Thoracic aorta (tissue), 2 donors: Measurements from ENCODE around the gene CACNA1F. TPM values are rescaled to one million over a fixed set of nuclear protein-coding genes. Genes with fewer than 3 reads are reported as not detected.

Source experiments
- ATAC-seq: fragments of 150-250 bp; one replicate; pipeline ENCODE4 v1.8.0; 2017; ENCODE audit warnings: low read depth; ENCODE audit not compliant: insufficient number of reproducible peaks, low FRiP score
- DNase-seq: peaks from one replicate; pipeline ENCODE4 v3.0.0-alpha.2; 2020; ENCODE audit warnings: low spot score
- H3K27ac ChIP-seq, 2 donors: fragments of 200-600 bp; sonication (generic); 1 replicate in 1 of 2; 2 replicates in 1 of 2; pipeline ENCODE4 v1.5.1; 2016; ENCODE audit warnings: mild to moderate bottlenecking in 2 of 2, moderate library complexity in 2 of 2
- H3K27me3 ChIP-seq: fragments of 200-600 bp; sonication (generic); replicated peaks from 2 replicates; pipeline ENCODE4 v1.6.0; 2016; ENCODE audit warnings: mild to moderate bottlenecking; ENCODE audit not compliant: insufficient read depth
- H3K36me3 ChIP-seq: fragments of 200-600 bp; sonication (generic); one replicate; pipeline ENCODE4 v1.5.1; 2016
- H3K4me1 ChIP-seq, 2 donors: fragments of 200-600 bp; sonication (generic); 1 replicate in 1 of 2; 2 replicates in 1 of 2; pipeline versions ENCODE4 v1.5.1 to v1.6.0; 2016; ENCODE audit warnings: low read depth in 2 of 2, mild to moderate bottlenecking in 1 of 2; ENCODE audit not compliant: control insufficient read depth in 1 of 2
- H3K4me3 ChIP-seq: fragments of 200-600 bp; sonication (generic); 2 replicates; pipeline ENCODE4 v1.5.1; 2016; ENCODE audit warnings: mild to moderate bottlenecking
- H3K9me3 ChIP-seq: fragments of 200-600 bp; sonication (generic); 2 replicates; pipeline ENCODE4 v1.5.1; 2016
- total RNA-seq, 2 donors: library from RNA; depleted of rRNA; stranded (reverse); fragments of >200 nt; gene quantifications; one replicate each; pipeline versions ENCODE4 v1.1.0 to v1.2.3, GENCODE V29; 2016
- TF ChIP-seq, protein P1 (sequence below): fragments of 200-600 bp; sonication (generic); IDR thresholded peaks from one replicate; pipeline ENCODE4 v1.5.1; 2019; ENCODE audit warnings: antibody characterized with exemption

Gene CACNA1F
- total RNA-seq, 2 donors from 2014 or later: 0.81 TPM; not detected in 1

DNA sequence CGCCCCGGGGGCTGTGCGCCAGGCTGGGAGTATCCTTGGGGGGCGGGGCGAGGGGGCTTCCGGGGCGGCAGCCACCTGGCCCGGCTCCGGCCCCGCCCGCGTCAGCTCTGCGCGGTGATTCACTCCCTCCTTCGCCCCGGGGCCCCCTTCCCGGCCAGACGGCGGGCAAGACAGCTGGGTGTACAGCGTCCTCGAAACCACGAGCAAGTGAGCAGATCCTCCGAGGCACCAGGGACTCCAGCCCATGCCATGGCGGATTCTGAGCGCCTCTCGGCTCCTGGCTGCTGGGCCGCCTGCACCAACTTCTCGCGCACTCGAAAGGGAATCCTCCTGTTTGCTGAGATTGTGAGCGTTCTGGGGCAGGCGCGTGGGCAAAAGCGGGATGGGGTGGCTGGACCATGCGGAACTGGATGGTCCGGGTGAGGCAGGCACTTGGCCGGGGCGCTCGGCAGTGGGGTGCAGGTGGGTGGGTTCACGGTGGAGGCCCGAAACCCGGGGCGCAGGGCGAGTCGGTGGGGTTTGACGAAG, 61.3 kb downstream of the CACNA1F start, which contains the start of gene PLP2:
Gene PLP2, plus strand, starts transcription at position 147 of the 528 bp plus-strand sequence. Its CDS starts 103 bp downstream, at position 250.
- peak; percentile 62 for ATAC-seq

DNA sequence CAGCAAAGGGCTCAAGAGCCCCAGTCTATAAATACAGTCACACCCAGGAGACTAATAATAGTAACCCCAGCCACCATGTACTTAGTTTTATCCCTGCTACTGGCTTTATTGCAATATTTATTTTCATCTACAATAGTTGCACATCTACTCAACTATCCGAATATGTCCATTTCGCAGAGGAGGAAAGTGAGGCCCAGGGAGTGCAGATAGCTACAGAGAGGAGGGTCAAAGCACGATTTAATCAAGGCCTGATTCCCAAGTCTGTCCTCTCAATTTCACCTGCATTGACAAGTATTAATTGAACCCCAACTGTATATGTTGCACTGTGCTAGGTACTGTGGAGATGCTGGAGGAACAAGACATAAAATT, 65.4 kb downstream of the CACNA1F start:
- TF ChIP-seq, protein P1, sequence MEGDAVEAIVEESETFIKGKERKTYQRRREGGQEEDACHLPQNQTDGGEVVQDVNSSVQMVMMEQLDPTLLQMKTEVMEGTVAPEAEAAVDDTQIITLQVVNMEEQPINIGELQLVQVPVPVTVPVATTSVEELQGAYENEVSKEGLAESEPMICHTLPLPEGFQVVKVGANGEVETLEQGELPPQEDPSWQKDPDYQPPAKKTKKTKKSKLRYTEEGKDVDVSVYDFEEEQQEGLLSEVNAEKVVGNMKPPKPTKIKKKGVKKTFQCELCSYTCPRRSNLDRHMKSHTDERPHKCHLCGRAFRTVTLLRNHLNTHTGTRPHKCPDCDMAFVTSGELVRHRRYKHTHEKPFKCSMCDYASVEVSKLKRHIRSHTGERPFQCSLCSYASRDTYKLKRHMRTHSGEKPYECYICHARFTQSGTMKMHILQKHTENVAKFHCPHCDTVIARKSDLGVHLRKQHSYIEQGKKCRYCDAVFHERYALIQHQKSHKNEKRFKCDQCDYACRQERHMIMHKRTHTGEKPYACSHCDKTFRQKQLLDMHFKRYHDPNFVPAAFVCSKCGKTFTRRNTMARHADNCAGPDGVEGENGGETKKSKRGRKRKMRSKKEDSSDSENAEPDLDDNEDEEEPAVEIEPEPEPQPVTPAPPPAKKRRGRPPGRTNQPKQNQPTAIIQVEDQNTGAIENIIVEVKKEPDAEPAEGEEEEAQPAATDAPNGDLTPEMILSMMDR: no peak
- Histone ChIP-seq H3K4me1 (peaks cover 5 to 11% of the 10 kb centered on the region in 2 donors), H3K27me3 (no peaks in the 10 kb centered on the region), H3K9me3 (no peaks in the 10 kb centered on the region), H3K27ac (peak overlapping the region; percentile 85 to 93), H3K36me3 (no peaks in the 10 kb centered on the region), H3K4me3 (peak overlapping the region; percentile 72)
- DNase-seq (no peak), ATAC-seq (no peak)

More for the DNA sequence above, 61.3 kb downstream of the CACNA1F start, which contains the start of gene PLP2:
- H3K9me3 ChIP-seq: no peaks in the 10 kb centered on the region
- peaks cover 9% of the 10 kb centered on the region for H3K36me3 ChIP-seq
- no peaks in the 10 kb centered on the region for H3K27me3 ChIP-seq
- H3K4me3 ChIP-seq: peak within 1 kb of the TSS; percentile 87
- TF ChIP-seq, protein P1: no peak
- no peak for DNase-seq
- H3K4me1 ChIP-seq: peaks cover 5 to 36% of the 10 kb centered on the region in 2 donors
- peak within 1 kb of the TSS; percentile 92 to 96 for H3K27ac ChIP-seq

DNA sequence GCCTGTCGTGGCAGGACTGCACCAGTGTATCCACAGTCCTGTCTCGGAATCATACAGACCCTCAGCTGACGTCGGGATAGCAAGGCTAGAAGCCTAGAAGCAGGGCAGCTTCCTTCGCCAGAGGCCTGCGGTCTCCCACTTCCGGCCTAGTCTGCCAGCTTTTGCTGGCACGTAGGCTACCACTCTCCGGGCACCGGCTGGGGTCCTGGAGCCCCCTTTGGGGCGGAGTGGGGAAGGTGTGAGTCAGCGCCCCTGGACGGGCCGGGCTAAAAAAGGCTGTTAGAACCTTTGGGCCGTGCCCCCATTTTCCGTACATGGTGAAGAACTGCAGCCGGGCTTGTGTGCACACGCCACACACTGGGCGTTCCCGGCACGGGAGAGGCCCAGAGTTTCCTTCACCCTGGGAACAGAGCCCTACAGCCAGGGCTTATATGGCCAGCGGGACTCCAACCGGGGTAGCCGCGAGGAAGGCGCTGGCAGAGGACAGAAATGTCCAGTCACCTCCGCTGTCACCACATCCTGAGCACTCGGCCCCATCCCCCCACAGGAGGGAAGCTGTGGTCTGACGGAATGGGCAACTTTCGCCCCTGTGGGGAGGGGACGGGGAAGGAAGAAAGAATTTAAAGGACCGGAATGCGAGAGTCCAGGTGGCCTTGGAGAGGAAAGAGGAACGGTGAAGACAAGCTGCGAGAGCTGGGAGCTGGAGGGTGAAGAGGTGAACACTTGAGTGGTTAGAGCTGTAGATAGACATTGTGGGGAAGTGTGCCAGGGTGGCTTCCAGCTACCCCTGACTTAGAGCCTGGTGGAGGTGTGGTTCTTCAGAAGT, 66.0 kb downstream of the CACNA1F start:
- peak; percentile 25 for ATAC-seq
- Histone ChIP-seq H3K27me3 (no peaks in the 10 kb centered on the region), H3K4me1 (peaks cover 5 to 11% of the 10 kb centered on the region in 2 donors), H3K36me3 (no peaks in the 10 kb centered on the region), H3K27ac (peak overlapping the region; percentile 85 to 93), H3K9me3 (no peaks in the 10 kb centered on the region), H3K4me3 (peak overlapping the region; percentile 72)
- TF ChIP-seq, protein P1: no peak
- DNase-seq: peak; percentile 47

DNA sequence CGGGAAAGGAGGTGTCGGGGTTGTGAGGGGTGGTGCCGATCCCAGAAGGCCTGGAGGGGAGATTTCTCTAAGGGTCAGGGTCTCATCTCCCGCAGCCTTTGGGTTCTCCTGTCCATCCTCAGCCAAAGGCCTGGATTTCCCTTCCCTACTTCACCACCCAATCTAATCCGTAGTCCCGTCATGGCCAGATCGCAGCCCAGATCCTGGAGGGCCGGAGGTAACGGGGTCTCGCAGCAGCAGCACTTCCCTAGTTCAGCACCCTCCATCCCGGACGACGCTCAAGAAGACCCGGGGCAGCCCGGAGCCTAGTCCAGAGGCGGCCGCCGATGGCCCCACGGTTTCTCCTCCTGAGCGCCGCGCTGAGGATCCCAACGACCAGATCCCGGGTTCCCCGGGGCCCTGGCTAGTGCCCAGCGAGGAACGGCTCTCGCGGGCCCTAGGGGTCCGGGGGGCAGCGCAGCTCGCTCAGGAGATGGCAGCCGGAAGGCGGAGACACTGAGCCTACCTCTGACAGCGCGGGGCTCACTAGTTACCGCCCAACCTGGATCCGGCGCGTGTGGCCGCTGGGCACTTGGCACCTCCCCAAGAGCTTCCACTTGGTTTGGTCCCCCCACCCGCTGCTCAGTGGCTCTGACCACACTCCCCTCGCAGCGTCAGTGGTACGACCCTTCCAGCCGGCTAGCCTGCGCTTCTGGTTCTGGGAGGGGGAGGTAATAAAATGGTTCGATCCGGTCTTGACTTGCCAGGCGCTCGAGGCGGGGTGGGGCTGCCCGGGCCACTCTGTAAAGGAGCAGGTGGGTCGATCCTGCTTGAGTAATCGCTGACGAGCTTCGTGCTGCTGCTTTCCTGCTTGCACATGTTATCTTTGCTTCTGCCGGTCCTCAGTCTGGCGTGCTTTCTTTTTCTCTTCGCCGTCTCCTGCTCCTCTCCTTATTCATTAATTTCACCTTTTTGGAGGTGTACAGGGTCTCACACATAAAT, 66.9 kb downstream of the CACNA1F start:
- H3K27me3 ChIP-seq: no peaks in the 10 kb centered on the region
- H3K9me3 ChIP-seq: no peaks in the 10 kb centered on the region
- peak overlapping the region; percentile 85 to 93 for H3K27ac ChIP-seq
- ATAC-seq (no peak), DNase-seq (no peak)
- peak overlapping the region; percentile 72 for H3K4me3 ChIP-seq
- H3K4me1 ChIP-seq: peaks cover 5 to 11% of the 10 kb centered on the region in 2 donors
- TF ChIP-seq, protein P1: no peak
- H3K36me3 ChIP-seq: no peaks in the 10 kb centered on the region
